Naive thymus-derived CD4-positive, alpha-beta T cell (primary cell): Measurements from ENCODE around the gene EBF3. TPM values are rescaled to one million over a fixed set of nuclear protein-coding genes. Genes with fewer than 3 reads are reported as not detected.

ENCODE experiments used
- ATAC-seq: fragments of 150-1000 bp; cut with Tn5 transposase; 2 replicates; pipeline ENCODE4 v1.10.0; 2021; ENCODE audit warnings: mild to moderate bottlenecking, moderate library complexity
- CTCF ChIA-PET: fragments of 350-600 bp; sonication (Branson Sonifier 250); formaldehyde crosslinking; loops from one replicate; lab custom pipeline; 2021; ENCODE audit warnings: antibody characterized with exemption; lab: Charles Lee
- POLR2A ChIA-PET: fragments of 350-600 bp; sonication (Branson Sonifier 250); formaldehyde crosslinking; loops from one replicate; lab custom pipeline; 2021; ENCODE audit warnings: antibody characterized with exemption, inconsistent platforms; lab: Charles Lee
- DNase-seq, 9 donors: peaks; one replicate each; pipeline versions ENCODE4 v3.0.0 to v3.0.0-alpha.2; 2020 to 2022; ENCODE audit warnings: mixed read lengths in 1 of 9
- H3K27ac ChIP-seq: one replicate; pipeline ENCODE4 v1.7.0; 2013; ENCODE audit warnings: mild to moderate bottlenecking, low read depth, low read length, moderate library complexity
- H3K27me3 ChIP-seq, 2 donors: one replicate each; pipeline ENCODE4 v1.7.0; 2013; ENCODE audit warnings: low read length in 2 of 2, mild to moderate bottlenecking in 2 of 2, moderate library complexity in 2 of 2; ENCODE audit not compliant: control insufficient read depth in 2 of 2, insufficient read depth in 2 of 2
- H3K36me3 ChIP-seq, 3 experiments: 1 replicate in 2 of 3; 2 replicates in 1 of 3; pipeline ENCODE4 v1.7.0; 2013; ENCODE audit warnings: low read length in 3 of 3, mild to moderate bottlenecking in 3 of 3, moderate library complexity in 1 of 3; ENCODE audit not compliant: insufficient read depth in 3 of 3, control insufficient read depth in 2 of 3
- H3K4me1 ChIP-seq, 2 donors: one replicate each; pipeline ENCODE4 v1.7.0; 2013; ENCODE audit warnings: low read length in 2 of 2, mild to moderate bottlenecking in 2 of 2, moderate library complexity in 1 of 2; ENCODE audit not compliant: control insufficient read depth in 2 of 2, insufficient read depth in 2 of 2
- H3K4me3 ChIP-seq: 2 replicates; pipeline ENCODE4 v1.7.0; 2013; ENCODE audit warnings: mild to moderate bottlenecking, low read length
- H3K9me3 ChIP-seq, 3 experiments: 1 replicate in 2 of 3; 2 replicates in 1 of 3; pipeline ENCODE4 v1.7.0; 2013; ENCODE audit warnings: low read length in 3 of 3; ENCODE audit not compliant: control insufficient read depth in 2 of 3
- H3K27ac Mint-ChIP-seq, 9 donors: one replicate each; pipeline ENCODE4 v1.8.0; 2020 to 2022; ENCODE audit warnings: mixed read lengths in 9 of 9, mild to moderate bottlenecking in 8 of 9, moderate library complexity in 5 of 9, inconsistent platforms in 2 of 9
- H3K27me3 Mint-ChIP-seq, 5 donors: one replicate each; pipeline ENCODE4 v1.8.0; 2021 to 2022; ENCODE audit warnings: mixed read lengths in 5 of 5, mild to moderate bottlenecking in 1 of 5
- H3K36me3 Mint-ChIP-seq, 5 donors: one replicate each; pipeline ENCODE4 v1.8.0; 2020 to 2022; ENCODE audit warnings: mixed read lengths in 5 of 5, mild to moderate bottlenecking in 3 of 5, inconsistent platforms in 1 of 5
- H3K4me1 Mint-ChIP-seq, 7 donors: one replicate each; pipeline ENCODE4 v1.8.0; 2020 to 2022; ENCODE audit warnings: mixed read lengths in 7 of 7, mild to moderate bottlenecking in 3 of 7, inconsistent platforms in 1 of 7
- H3K4me3 Mint-ChIP-seq, 10 donors: one replicate each; pipeline ENCODE4 v1.8.0; 2020 to 2022; ENCODE audit warnings: mild to moderate bottlenecking in 10 of 10, mixed read lengths in 10 of 10, moderate library complexity in 6 of 10, inconsistent platforms in 2 of 10
- H3K9me3 Mint-ChIP-seq, 11 donors: one replicate each; pipeline ENCODE4 v1.8.0; 2020 to 2022; ENCODE audit warnings: mixed read lengths in 11 of 11, mild to moderate bottlenecking in 4 of 11, inconsistent platforms in 1 of 11, moderate library complexity in 1 of 11
- intact Hi-C, 2 donors: fragments of 100-400 bp; cut with micrococcal nuclease; formaldehyde crosslinking; loops; one replicate each; pipeline ENCODE4 v1.15.1; 2023
- polyA plus RNA-seq, 2 donors: library from polyadenylated mRNA; unstranded; fragments of 300-500 nt; fragmentation: Illumina TruSeq; gene quantifications; one replicate each; pipeline ENCODE4 v1.2.3, GENCODE V29; 2021
- total RNA-seq, 6 experiments: library from RNA in 5 of 6; stranded (reverse) in 5 of 6; gene quantifications; 1 replicate in 5 of 6; 2 replicates in 1 of 6; pipeline ENCODE4 v1.2.3 and lab custom pipeline; 2021 to 2026

EBF3 gene
- total and polyA plus RNA-seq, 7 experiments from 2014 or later = not detected

DNA sequence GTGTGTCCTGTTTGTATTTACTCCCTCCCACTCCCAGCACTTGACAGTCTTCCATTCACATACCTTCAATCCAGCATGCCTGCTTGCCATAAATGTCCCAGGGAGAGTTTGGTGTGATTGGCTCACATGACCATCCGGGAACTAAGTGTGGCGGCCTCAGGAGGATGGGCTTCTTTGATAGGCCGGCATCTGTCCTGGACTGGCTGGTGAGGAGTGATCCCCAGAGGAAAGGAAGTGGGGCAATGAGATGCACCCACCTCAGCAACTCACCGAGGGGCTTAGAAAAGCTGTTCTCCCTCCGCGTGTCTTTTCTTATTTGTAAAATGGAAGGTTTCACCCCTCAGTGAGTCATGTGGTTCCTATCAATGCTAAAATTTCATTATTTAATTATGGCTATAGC is 14.9 kb upstream of the EBF3 start:
- Histone ChIP-seq H3K4me1 (no peaks in the 10 kb centered on the region), H3K4me3 (no peak overlapping the region), H3K27me3 (peaks cover 0 to 7% of the 10 kb centered on the region in 2 donors), H3K36me3 (no peaks in the 10 kb centered on the region), H3K9me3 (peaks cover 0 to 9% (median 0%) of the 10 kb centered on the region in 3 experiments), H3K27ac (no peak overlapping the region)
- Mint-ChIP-seq H3K4me1 (peaks cover 0 to 3% (median 0%) of the 10 kb centered on the region in 7 donors), H3K4me3 (no peak overlapping the region), H3K27me3 (peaks cover 27 to 79% (median 77%) of the 10 kb centered on the region in 5 donors), H3K27ac (no peak overlapping the region), H3K36me3 (peaks cover 0 to 16% (median 0%) of the 10 kb centered on the region in 5 donors), H3K9me3 (peaks cover 0 to 36% (median 19%) of the 10 kb centered on the region in 11 donors)
- ATAC-seq (no peak), DNase-seq (no peak)
- intact Hi-C loops = no loop called here
- ChIA-PET POLR2A (no interaction called here), CTCF (interaction anchor here (1.4 kb wide), 1 partner anchor 149 kb away, joined by 5 read pairs; no protein-coding TSS in a partner anchor)

DNA sequence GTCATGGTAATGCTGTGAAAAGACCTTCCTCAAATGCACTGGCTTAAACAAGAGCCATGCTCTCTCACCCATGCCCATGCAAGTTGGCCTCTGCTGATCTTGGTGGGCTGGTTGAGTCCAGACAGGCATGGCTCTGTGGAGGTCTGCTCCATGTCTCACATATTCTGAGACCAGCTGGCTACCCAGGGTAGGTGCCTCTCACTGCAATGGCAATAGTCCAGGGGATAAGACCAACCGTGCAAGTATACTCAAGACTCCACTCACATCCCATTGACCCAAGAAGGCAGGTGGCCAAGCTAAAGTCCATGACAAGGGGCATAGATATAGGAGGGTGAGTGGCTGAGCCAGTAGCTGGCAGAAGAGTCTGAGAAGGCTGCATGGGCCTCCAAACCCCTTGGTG is 14.2 kb upstream of the EBF3 start:
- no peak overlapping the region for H3K27ac Mint-ChIP-seq
- H3K9me3 Mint-ChIP-seq = peaks cover 0 to 29% (median 16%) of the 10 kb centered on the region in 11 donors
- Histone ChIP-seq H3K4me3 (no peak overlapping the region), H3K9me3 (peaks cover 0 to 5% (median 0%) of the 10 kb centered on the region in 3 experiments), H3K4me1 (no peaks in the 10 kb centered on the region), H3K27ac (no peak overlapping the region), H3K27me3 (peaks cover 0 to 9% of the 10 kb centered on the region in 2 donors), H3K36me3 (no peaks in the 10 kb centered on the region)
- intact Hi-C loops = no loop called here
- DNase-seq (no peak), ATAC-seq (no peak)
- POLR2A ChIA-PET = interaction anchor here (0.5 kb wide), 1 partner anchor 23 kb away, joined by 3 read pairs; no protein-coding TSS in a partner anchor
- H3K27me3 Mint-ChIP-seq = peaks cover 33 to 83% (median 82%) of the 10 kb centered on the region in 5 donors
- H3K4me1 Mint-ChIP-seq = peaks cover 0 to 4% (median 0%) of the 10 kb centered on the region in 7 donors
- H3K36me3 Mint-ChIP-seq = peaks cover 0 to 16% (median 0%) of the 10 kb centered on the region in 5 donors
- H3K4me3 Mint-ChIP-seq = no peak overlapping the region
- CTCF ChIA-PET = interaction anchor here (1.4 kb wide), 1 partner anchor 150 kb away, joined by 5 read pairs; no protein-coding TSS in a partner anchor

DNA sequence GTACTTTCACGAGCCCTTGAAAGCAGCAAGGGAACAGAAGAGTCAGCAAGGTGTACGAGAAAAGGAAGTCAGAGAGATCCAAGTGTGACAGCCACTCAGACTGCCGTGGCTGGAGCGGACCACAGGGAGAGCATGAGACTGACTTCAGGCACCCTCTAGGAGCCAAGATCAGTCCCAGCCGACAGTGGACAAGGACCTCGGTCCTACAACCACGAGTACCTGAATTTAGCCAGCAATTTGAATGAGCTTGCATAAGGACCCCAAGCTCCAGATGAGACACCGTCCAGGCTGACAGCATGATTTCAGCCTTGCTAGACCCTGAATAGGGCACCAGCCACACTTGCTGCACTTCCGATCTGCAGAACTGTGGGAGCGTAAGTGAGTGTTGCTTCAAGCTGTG is 13.7 kb upstream of the EBF3 start:
- Mint-ChIP-seq H3K36me3 (peaks cover 0 to 11% (median 0%) of the 10 kb centered on the region in 5 donors), H3K27ac (no peak overlapping the region), H3K4me3 (no peak overlapping the region), H3K9me3 (peaks cover 0 to 24% (median 11%) of the 10 kb centered on the region in 11 donors), H3K4me1 (peaks cover 0 to 4% (median 0%) of the 10 kb centered on the region in 7 donors), H3K27me3 (peaks cover 35 to 80% (median 78%) of the 10 kb centered on the region in 5 donors)
- H3K36me3 ChIP-seq = no peaks in the 10 kb centered on the region
- no peaks in the 10 kb centered on the region for H3K9me3 ChIP-seq
- intact Hi-C loops = no loop called here
- no peak overlapping the region for H3K27ac ChIP-seq
- H3K27me3 ChIP-seq = peaks cover 0 to 9% of the 10 kb centered on the region in 2 donors
- H3K4me3 ChIP-seq = no peak overlapping the region
- H3K4me1 ChIP-seq = no peaks in the 10 kb centered on the region
- POLR2A ChIA-PET = interaction anchor here (0.5 kb wide), 1 partner anchor 22 kb away, joined by 3 read pairs; no protein-coding TSS in a partner anchor
- ATAC-seq (no peak), DNase-seq (no peak)
- CTCF ChIA-PET = interaction anchor here (0.5 to 1.4 kb wide), 2 partner anchors 107 to 150 kb away, joined by 3 to 5 read pairs; no protein-coding TSS in a partner anchor

DNA sequence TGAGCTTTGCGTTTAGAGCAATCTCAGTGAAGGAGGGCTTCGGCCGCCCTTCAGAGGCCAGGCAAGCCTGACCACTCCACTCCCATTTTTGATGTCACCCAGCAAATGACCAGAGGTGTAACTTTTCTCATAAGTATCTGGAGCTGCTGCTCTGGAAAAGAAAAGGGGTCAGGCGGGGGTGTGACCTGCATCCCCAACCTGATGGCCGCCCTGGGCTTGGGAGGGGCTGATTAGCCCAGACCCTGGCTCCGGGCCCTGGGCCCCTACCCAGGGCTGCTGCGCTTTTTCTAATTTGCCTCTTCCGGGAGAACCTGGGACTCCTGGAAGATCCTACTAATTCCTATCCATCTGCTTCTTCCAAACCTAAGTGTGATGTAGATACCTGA is 9.6 kb upstream of the EBF3 start:
- Histone ChIP-seq H3K4me3 (no peak overlapping the region), H3K27me3 (peaks cover 0 to 32% of the 10 kb centered on the region in 2 donors), H3K4me1 (no peaks in the 10 kb centered on the region), H3K36me3 (no peaks in the 10 kb centered on the region), H3K9me3 (no peaks in the 10 kb centered on the region), H3K27ac (no peak overlapping the region)
- ChIA-PET CTCF (no interaction called here), POLR2A (no interaction called here)
- no peak for ATAC-seq
- intact Hi-C loops = loop anchor here in 1 of 2 donors (5.0 kb wide), 1 partner anchor 86 kb away; no protein-coding TSS in a partner anchor
- peaks cover 63 to 83% (median 73%) of the 10 kb centered on the region in 5 donors for H3K27me3 Mint-ChIP-seq
- peaks cover 0 to 4% (median 0%) of the 10 kb centered on the region in 11 donors for H3K9me3 Mint-ChIP-seq
- H3K27ac Mint-ChIP-seq = peak overlapping the region in 1 of 9 donors; percentile 18
- peak overlapping the region in 1 of 10 donors; percentile 49 for H3K4me3 Mint-ChIP-seq
- peaks cover 0 to 3% (median 0%) of the 10 kb centered on the region in 5 donors for H3K36me3 Mint-ChIP-seq
- DNase-seq = no peak
- peaks cover 8 to 25% (median 21%) of the 10 kb centered on the region in 7 donors for H3K4me1 Mint-ChIP-seq

DNA sequence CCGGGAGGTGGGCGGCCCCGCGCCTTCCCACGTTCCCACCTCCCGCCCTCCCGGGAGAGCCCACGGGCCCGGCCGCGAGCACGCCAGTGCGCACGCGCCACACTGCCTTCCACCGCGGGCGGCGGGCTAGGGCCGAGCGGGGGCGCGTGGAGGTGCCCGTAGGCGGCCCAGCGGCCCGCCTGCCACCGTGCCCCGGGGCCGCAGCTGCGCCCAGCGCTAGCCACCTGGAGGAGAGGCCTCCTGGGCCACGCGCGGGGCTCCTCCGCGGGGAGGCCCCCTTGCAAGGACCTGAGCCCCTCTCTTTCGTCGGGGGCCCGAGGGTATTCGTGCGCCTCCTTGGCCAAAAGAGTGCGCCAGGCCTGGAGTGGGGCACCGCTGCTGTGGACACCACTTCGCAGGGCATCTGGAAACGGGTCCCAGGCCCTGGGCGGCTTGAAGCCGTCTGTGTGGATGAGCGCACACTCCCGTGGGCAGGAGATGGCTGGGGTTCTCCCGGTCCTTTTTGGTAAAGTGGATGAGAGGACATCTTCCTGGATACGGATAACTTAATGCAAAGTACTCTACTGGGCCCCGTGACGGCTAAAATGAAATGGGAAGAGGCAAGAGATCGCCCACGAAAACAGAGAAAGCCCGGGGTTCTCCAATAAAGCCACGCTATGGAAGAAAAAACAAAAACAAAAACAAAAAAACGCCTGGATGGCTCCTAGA is 9.0 kb upstream of the EBF3 start:
- Histone ChIP-seq H3K9me3 (no peaks in the 10 kb centered on the region), H3K4me1 (no peaks in the 10 kb centered on the region), H3K27me3 (peaks cover 0 to 36% of the 10 kb centered on the region in 2 donors), H3K36me3 (no peaks in the 10 kb centered on the region), H3K4me3 (no peak overlapping the region), H3K27ac (no peak overlapping the region)
- Mint-ChIP-seq H3K4me1 (peaks cover 8 to 25% (median 21%) of the 10 kb centered on the region in 7 donors), H3K9me3 (peaks cover 0 to 4% (median 0%) of the 10 kb centered on the region in 11 donors), H3K27ac (peak overlapping the region in 1 of 9 donors; percentile 52), H3K27me3 (peaks cover 67 to 79% (median 70%) of the 10 kb centered on the region in 5 donors), H3K36me3 (peaks cover 0 to 3% (median 0%) of the 10 kb centered on the region in 5 donors), H3K4me3 (no peak overlapping the region)
- ATAC-seq = no peak
- ChIA-PET POLR2A (no interaction called here), CTCF (no interaction called here)
- intact Hi-C loops = loop anchor here (1.0 to 5.0 kb wide), 2 partner anchors 11 to 86 kb away; no protein-coding TSS in a partner anchor
- no peak for DNase-seq

DNA sequence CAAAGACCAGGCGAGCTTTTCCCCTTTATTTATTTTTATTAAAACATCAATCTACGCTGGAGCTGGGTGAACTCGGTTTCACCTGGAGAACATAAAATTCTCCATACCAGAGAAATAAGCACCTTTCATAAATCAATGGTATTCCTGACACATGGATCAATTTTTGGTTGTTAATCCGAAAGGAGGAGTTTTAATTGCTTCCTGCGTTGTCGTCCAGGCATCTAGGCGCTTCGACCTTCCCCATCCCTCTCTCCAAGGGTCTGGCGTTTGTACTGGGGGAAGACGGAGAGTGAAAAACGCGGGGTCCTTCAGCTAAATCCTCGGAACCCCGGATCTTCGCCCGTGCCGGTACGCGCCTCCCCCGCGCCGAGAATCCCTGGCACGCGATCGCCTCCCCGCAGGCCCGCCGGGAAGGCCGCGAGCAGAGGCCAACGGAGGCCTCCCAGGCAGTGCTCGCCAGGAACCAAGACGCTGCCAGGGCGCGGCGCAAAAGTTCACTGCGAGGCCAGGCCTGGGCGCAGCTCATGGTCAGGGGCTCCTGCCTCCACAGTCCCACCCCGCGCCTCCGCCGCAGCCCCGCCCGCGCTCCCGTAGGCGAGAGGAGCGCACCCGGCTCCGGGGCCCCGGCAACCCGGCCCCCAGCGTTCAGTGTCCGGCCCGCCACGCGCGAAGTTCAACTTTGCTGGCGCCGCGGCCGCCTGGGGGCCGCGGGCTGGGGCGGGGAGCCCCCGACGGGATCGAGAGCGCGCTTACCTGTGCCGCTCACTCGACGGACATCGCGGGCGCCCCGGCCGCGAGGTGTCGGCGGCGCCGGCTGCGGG is 8.3 kb upstream of the EBF3 start:
- no peak overlapping the region for H3K4me3 ChIP-seq
- H3K27me3 ChIP-seq = peaks cover 0 to 38% of the 10 kb centered on the region in 2 donors
- ATAC-seq (no peak), DNase-seq (no peak)
- CTCF ChIA-PET = no interaction called here
- peak overlapping the region in 2 of 9 donors; percentile 46 to 85 for H3K27ac Mint-ChIP-seq
- peaks cover 8 to 25% (median 21%) of the 10 kb centered on the region in 7 donors for H3K4me1 Mint-ChIP-seq
- intact Hi-C loops = loop anchor here (1.0 to 5.0 kb wide), 2 partner anchors 10 to 85 kb away; no protein-coding TSS in a partner anchor
- H3K4me1 ChIP-seq = no peaks in the 10 kb centered on the region
- no peaks in the 10 kb centered on the region for H3K36me3 ChIP-seq
- H3K4me3 Mint-ChIP-seq = peak overlapping the region in 8 of 10 donors; percentile 29 to 86 (median 68)
- H3K27ac ChIP-seq = no peak overlapping the region
- H3K9me3 Mint-ChIP-seq = peaks cover 0 to 4% (median 0%) of the 10 kb centered on the region in 11 donors
- H3K9me3 ChIP-seq = no peaks in the 10 kb centered on the region
- peaks cover 59 to 77% (median 69%) of the 10 kb centered on the region in 5 donors for H3K27me3 Mint-ChIP-seq
- peaks cover 0 to 3% (median 0%) of the 10 kb centered on the region in 5 donors for H3K36me3 Mint-ChIP-seq
- POLR2A ChIA-PET = no interaction called here
